SU-DHL-6 (cell line): ENCODE measurements around the gene DDIT4L.

Experiments used
- CTCF ChIP-seq: fragments of 200-600 bp; sonication (generic); IDR thresholded peaks from one replicate; pipeline ENCODE4 v1.5.1; 2017; ENCODE audit warnings: antibody characterized with exemption, mild to moderate bottlenecking, low read length, moderate library complexity; ENCODE audit not compliant: insufficient read depth, poor library complexity, severe bottlenecking
- EZH2phosphoT487 ChIP-seq: fragments of 200-600 bp; sonication (generic), shearing (Covaris generic); conservative IDR thresholded peaks from 2 replicates; pipeline ENCODE4 v1.6.1; 2018; ENCODE audit warnings: mild to moderate bottlenecking, antibody characterized with exemption, low read length, moderate library complexity, mixed read lengths

- TF ChIP-seq CTCF (no peak), EZH2phosphoT487 (no peak)
Observed at GRCh38 chr4:100224160-100224559, 33.9 kb upstream of the DDIT4L start.
